HepG2 (cell line): ENCODE measurements around the gene LSM14B. TPM values are rescaled to one million over a fixed set of nuclear protein-coding genes. Genes with fewer than 3 reads are reported as not detected.

Experiments
- CEBPG ChIP-seq: IDR thresholded peaks from 2 replicates; pipeline ENCODE4 v1.6.1; 2016
- ERF ChIP-seq: IDR thresholded peaks from 2 replicates; pipeline ENCODE4 v1.6.1; 2018; ENCODE audit warnings: missing biosample characterization, missing genetic modification reagents
- HNRNPH1 ChIP-seq: fragments of 200-400 bp; formaldehyde crosslinking; optimal IDR thresholded peaks from 2 replicates; pipeline ENCODE3; 2017; ENCODE audit warnings: mild to moderate bottlenecking, low read depth, low read length
- HNRNPK ChIP-seq: fragments of 200-400 bp; formaldehyde crosslinking; IDR thresholded peaks from 2 replicates; pipeline ENCODE4 v1.6.1; 2018; ENCODE audit warnings: low read length, low read depth, moderate library complexity, mild to moderate bottlenecking; ENCODE audit not compliant: poor library complexity, severe bottlenecking
- HOXA3 ChIP-seq: sonication (generic); formaldehyde crosslinking; IDR thresholded peaks from 2 replicates; pipeline ENCODE4 v1.5.0; 2020; ENCODE audit warnings: missing genetic modification reagents
- IRX3 ChIP-seq: sonication (generic); formaldehyde crosslinking; IDR thresholded peaks from 2 replicates; pipeline ENCODE4 v1.8.1; 2023; ENCODE audit warnings: mild to moderate bottlenecking, low read depth, missing genetic modification reagents, borderline replicate concordance
- ISL2 ChIP-seq: sonication (generic); formaldehyde crosslinking; IDR thresholded peaks from 2 replicates; pipeline ENCODE4 v1.5.0; 2020; ENCODE audit warnings: missing genetic modification reagents
- KDM1A ChIP-seq: IDR thresholded peaks from 2 replicates; pipeline ENCODE4 v1.6.1; 2016; ENCODE audit warnings: missing compliant biosample characterization
- MED1 ChIP-seq: sonication (generic); formaldehyde crosslinking; IDR thresholded peaks from 2 replicates; pipeline ENCODE4 v1.4.0; 2020; ENCODE audit warnings: missing genetic modification reagents
- MED13 ChIP-seq: sonication (generic); formaldehyde crosslinking; IDR thresholded peaks from 2 replicates; pipeline ENCODE4 v1.5.0; 2020; ENCODE audit warnings: missing genetic modification reagents
- NKX3-1 ChIP-seq: sonication (generic); formaldehyde crosslinking; IDR thresholded peaks from 2 replicates; pipeline ENCODE4 v1.5.0; 2020; ENCODE audit warnings: missing genetic modification reagents
- PHF21A ChIP-seq: sonication (generic); formaldehyde crosslinking; IDR thresholded peaks from 2 replicates; pipeline ENCODE4 v1.5.0; 2020; ENCODE audit warnings: mild to moderate bottlenecking, missing genetic modification reagents
- SATB2 ChIP-seq: sonication (generic); formaldehyde crosslinking; IDR thresholded peaks from 2 replicates; pipeline ENCODE4 v1.5.0; 2020; ENCODE audit warnings: missing genetic modification reagents
- SMC3 ChIP-seq: IDR thresholded peaks from 2 replicates; pipeline ENCODE4 v1.6.1; 2011; ENCODE audit warnings: low read length, improper control_type of control experiment
- ZNF331 ChIP-seq: sonication (generic); formaldehyde crosslinking; IDR thresholded peaks from 2 replicates; pipeline ENCODE4 v1.4.0; 2020; ENCODE audit warnings: missing genetic modification reagents
- ZNF644 ChIP-seq: IDR thresholded peaks from 2 replicates; pipeline ENCODE4 v1.6.1; 2016; ENCODE audit warnings: low read depth
- ZNF772 ChIP-seq: sonication (generic); formaldehyde crosslinking; IDR thresholded peaks from 2 replicates; pipeline ENCODE4 v1.5.0; 2020; ENCODE audit warnings: mild to moderate bottlenecking, missing genetic modification reagents
- ZNF775 ChIP-seq: sonication (generic); formaldehyde crosslinking; IDR thresholded peaks from 2 replicates; pipeline ENCODE4 v1.4.0; 2020; ENCODE audit warnings: missing genetic modification reagents, mild to moderate bottlenecking, moderate library complexity, borderline replicate concordance
- ZNF816 ChIP-seq: sonication (generic); formaldehyde crosslinking; IDR thresholded peaks from 2 replicates; pipeline ENCODE4 v1.8.0; 2022; ENCODE audit warnings: missing genetic modification reagents, mild to moderate bottlenecking, borderline replicate concordance
- polyA plus RNA-seq, 8 experiments: library from polyadenylated mRNA; depleted of rRNA in 3 of 8; stranded (reverse) in 7 of 8; unstranded in 1 of 8; fragments of >200 nt; fragmentation: Illumina TruSeq in 4 of 8; extraction: Trizol in 4 of 8; gene quantifications; 2 replicates each; pipeline versions ENCODE4 v1.2.1 to v1.2.3, GENCODE V29; 2011 to 2016; ENCODE audit warnings: low read depth in 4 of 8, missing spikeins in 1 of 8, mixed read lengths in 1 of 8; ENCODE audit not compliant: insufficient read depth in 1 of 8
- total RNA-seq, 5 experiments: library from RNA; depleted of rRNA; stranded (reverse); fragments of >200 nt; fragmentation: Illumina TruSeq; extraction: Trizol; gene quantifications; 2 replicates each; pipeline ENCODE4 v1.2.3, GENCODE V29; 2016; ENCODE audit warnings: low read depth in 1 of 5
- TF ChIP-seq, protein P1 (sequence below): sonication (generic); formaldehyde crosslinking; IDR thresholded peaks from 2 replicates; pipeline ENCODE4 v1.5.0; 2020; ENCODE audit warnings: missing genetic modification reagents
- TF ChIP-seq, protein P2 (sequence below): sonication (generic); formaldehyde crosslinking; IDR thresholded peaks from one replicate; pipeline ENCODE4 v1.5.1; 2020; ENCODE audit warnings: mild to moderate bottlenecking, missing genetic modification reagents; ENCODE audit errors: not compliant biosample characterization

The LSM14B gene
- total and polyA plus RNA-seq, 2 of the 13 experiments (the other 11 are each of a cell fraction or from before 2014, with no cell fraction given), result 43.3 to 79.2 TPM

DNA sequence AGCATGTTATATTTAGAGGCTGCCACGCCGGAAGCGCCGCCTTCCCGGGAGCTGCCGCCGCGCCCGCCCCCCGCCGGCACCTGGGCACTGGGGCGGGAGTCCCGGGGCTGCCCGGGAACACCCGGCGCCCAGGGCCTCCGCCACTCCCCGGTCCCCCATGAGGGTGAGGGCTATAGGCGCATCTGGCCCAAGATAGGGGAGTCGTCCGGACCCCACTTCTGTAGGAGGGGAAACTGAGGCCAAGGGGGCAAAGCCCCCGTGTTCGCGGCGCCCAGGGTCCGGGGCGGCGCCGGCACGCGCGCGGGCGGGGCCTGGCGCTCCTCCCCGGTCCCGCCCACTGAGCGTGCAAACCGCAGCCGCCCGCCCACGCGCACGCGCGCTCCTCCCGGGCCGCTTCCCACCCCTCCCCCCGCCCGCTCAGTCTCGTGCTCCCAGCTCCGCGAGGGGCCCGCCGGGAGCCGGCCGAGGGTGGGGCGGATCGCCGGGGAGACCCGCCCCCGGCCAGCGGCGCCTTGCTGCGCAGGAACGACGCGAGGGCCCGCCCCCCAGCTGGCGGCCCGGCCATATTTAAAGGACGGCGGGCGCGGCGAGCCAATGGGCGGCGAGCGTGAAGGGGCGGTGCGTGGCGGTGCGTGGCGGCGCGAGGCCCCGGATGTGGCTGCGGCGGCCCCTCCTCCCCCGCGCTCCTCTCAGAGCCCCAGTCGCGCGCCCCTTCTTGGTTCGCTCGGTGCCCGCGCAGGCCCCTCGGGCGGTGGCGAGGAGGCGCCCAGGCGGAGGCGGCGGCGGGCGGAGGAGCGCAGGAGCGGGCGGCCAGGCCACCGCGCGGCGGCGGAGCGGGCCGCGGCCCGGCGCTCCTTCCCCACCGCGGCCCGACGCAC lies at the start of gene LSM14B (continued):
- TF ChIP-seq, protein P1, sequence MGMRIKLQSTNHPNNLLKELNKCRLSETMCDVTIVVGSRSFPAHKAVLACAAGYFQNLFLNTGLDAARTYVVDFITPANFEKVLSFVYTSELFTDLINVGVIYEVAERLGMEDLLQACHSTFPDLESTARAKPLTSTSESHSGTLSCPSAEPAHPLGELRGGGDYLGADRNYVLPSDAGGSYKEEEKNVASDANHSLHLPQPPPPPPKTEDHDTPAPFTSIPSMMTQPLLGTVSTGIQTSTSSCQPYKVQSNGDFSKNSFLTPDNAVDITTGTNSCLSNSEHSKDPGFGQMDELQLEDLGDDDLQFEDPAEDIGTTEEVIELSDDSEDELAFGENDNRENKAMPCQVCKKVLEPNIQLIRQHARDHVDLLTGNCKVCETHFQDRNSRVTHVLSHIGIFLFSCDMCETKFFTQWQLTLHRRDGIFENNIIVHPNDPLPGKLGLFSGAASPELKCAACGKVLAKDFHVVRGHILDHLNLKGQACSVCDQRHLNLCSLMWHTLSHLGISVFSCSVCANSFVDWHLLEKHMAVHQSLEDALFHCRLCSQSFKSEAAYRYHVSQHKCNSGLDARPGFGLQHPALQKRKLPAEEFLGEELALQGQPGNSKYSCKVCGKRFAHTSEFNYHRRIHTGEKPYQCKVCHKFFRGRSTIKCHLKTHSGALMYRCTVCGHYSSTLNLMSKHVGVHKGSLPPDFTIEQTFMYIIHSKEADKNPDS (CRISPR knock-in tag), result peak; percentile 15; the same call in 1 of the 2 replicates
- TF ChIP-seq ZNF644 (CRISPR knock-in tag), result no peak
- TF ChIP-seq HNRNPK, result peak; percentile 81
- peak; percentile 78 for TF ChIP-seq HOXA3
- TF ChIP-seq KDM1A, result no peak
- no peak; the same call in 1 of the 2 replicates for TF ChIP-seq NKX3-1 (CRISPR knock-in tag)
- TF ChIP-seq PHF21A (CRISPR knock-in tag), result peak; percentile 62; the same call in 1 of the 2 replicates
- TF ChIP-seq ZNF816 (CRISPR knock-in tag), result peak; percentile 53; the same call in 1 of the 2 replicates
- TF ChIP-seq CEBPG (CRISPR knock-in tag), result no peak
- peak; percentile 44; the same call in 1 of the 2 replicates for TF ChIP-seq IRX3
- TF ChIP-seq, protein P2, sequence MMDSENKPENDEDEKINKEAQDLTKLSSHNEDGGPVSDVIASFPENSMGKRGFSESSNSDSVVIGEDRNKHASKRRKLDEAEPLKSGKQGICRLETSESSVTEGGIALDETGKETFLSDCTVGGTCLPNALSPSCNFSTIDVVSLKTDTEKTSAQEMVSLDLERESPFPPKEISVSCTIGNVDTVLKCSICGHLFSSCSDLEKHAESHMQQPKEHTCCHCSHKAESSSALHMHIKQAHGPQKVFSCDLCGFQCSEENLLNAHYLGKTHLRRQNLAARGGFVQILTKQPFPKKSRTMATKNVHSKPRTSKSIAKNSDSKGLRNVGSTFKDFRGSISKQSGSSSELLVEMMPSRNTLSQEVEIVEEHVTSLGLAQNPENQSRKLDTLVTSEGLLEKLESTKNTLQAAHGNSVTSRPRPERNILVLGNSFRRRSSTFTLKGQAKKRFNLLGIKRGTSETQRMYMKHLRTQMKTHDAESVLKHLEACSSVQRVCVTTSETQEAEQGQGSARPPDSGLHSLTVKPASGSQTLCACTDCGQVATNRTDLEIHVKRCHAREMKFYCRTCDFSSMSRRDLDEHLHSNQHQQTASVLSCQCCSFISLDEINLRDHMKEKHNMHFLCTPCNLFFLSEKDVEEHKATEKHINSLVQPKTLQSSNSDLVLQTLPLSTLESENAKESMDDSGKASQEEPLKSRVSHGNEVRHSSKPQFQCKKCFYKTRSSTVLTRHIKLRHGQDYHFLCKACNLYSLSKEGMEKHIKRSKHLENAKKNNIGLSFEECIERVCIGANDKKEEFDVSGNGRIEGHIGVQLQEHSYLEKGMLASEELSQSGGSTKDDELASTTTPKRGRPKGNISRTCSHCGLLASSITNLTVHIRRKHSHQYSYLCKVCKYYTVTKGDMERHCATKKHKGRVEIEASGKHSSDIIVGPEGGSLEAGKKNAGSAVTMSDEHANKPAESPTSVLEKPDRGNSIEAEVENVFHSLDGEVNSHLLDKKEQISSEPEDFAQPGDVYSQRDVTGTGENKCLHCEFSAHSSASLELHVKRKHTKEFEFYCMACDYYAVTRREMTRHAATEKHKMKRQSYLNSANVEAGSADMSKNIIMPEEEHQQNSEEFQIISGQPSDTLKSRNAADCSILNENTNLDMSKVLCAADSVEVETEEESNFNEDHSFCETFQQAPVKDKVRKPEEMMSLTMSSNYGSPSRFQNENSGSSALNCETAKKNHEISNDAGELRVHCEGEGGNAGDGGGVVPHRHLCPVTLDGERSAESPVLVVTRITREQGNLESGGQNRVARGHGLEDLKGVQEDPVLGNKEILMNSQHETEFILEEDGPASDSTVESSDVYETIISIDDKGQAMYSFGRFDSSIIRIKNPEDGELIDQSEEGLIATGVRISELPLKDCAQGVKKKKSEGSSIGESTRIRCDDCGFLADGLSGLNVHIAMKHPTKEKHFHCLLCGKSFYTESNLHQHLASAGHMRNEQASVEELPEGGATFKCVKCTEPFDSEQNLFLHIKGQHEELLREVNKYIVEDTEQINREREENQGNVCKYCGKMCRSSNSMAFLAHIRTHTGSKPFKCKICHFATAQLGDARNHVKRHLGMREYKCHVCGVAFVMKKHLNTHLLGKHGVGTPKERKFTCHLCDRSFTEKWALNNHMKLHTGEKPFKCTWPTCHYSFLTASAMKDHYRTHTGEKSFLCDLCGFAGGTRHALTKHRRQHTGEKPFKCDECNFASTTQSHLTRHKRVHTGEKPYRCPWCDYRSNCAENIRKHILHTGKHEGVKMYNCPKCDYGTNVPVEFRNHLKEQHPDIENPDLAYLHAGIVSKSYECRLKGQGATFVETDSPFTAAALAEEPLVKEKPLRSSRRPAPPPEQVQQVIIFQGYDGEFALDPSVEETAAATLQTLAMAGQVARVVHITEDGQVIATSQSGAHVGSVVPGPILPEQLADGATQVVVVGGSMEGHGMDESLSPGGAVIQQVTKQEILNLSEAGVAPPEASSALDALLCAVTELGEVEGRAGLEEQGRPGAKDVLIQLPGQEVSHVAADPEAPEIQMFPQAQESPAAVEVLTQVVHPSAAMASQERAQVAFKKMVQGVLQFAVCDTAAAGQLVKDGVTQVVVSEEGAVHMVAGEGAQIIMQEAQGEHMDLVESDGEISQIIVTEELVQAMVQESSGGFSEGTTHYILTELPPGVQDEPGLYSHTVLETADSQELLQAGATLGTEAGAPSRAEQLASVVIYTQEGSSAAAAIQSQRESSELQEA (CRISPR knock-in tag), result no peak
- peak; percentile 13; the same call in 1 of the 2 replicates for TF ChIP-seq MED13 (CRISPR knock-in tag)
- TF ChIP-seq ZNF331 (CRISPR knock-in tag), result peak; percentile 53
- no peak; the same call in 1 of the 2 replicates for TF ChIP-seq ERF
- no peak for TF ChIP-seq SMC3
- TF ChIP-seq ZNF772 (CRISPR knock-in tag), result no peak
- peak; percentile 69 for TF ChIP-seq MED1 (CRISPR knock-in tag)
- no peak for TF ChIP-seq HNRNPH1
- TF ChIP-seq SATB2 (CRISPR knock-in tag), result peak; percentile 39; the same call in 1 of the 2 replicates
- TF ChIP-seq ISL2, result peak; percentile 14; the same call in 1 of the 2 replicates
- no peak for TF ChIP-seq ZNF775 (CRISPR knock-in tag)
